Heart right ventricle (tissue), 16 donors: ENCODE results near the gene FADD. TPM values are rescaled to one million over a fixed set of nuclear protein-coding genes. Genes with fewer than 3 reads are reported as not detected.

Source experiments
- ATAC-seq, 8 donors: fragments of 200-7000 bp; cut with Tn5 transposase; one replicate each; pipeline ENCODE4 v1.9.1; 2020; ENCODE audit warnings: mild to moderate bottlenecking in 8 of 8, moderate library complexity in 8 of 8, moderate number of reproducible peaks in 1 of 8
- DNase-seq, 2 donors: peaks; one replicate each; pipeline ENCODE4 v3.0.0-alpha.2; 2020
- H3K27ac ChIP-seq, 10 donors: fragments of 200-600 bp; sonication (generic) in 2 of 10; one replicate each; pipeline versions ENCODE4 v1.5.0 to v1.8.0; 2020 to 2022; ENCODE audit warnings: mild to moderate bottlenecking in 3 of 10
- H3K27me3 ChIP-seq, 7 donors: fragments of 200-600 bp; one replicate each; pipeline ENCODE4 v1.8.0; 2021 to 2022; ENCODE audit warnings: mild to moderate bottlenecking in 2 of 7
- H3K36me3 ChIP-seq, 9 donors: fragments of 200-600 bp; sonication (generic) in 1 of 9; one replicate each; pipeline versions ENCODE4 v1.5.0 to v1.8.0; 2020 to 2022; ENCODE audit warnings: mild to moderate bottlenecking in 2 of 9
- H3K4me1 ChIP-seq, 9 donors: fragments of 200-600 bp; sonication (generic) in 1 of 9; one replicate each; pipeline versions ENCODE4 v1.5.0 to v1.8.0; 2020 to 2022; ENCODE audit warnings: mild to moderate bottlenecking in 4 of 9
- H3K4me3 ChIP-seq, 10 donors: fragments of 200-600 bp; sonication (generic) in 2 of 10; one replicate each; pipeline versions ENCODE4 v1.5.0 to v1.8.0; 2020 to 2022; ENCODE audit warnings: mild to moderate bottlenecking in 7 of 10, moderate library complexity in 2 of 10
- H3K9me3 ChIP-seq, 11 donors: fragments of 200-600 bp in 10 of 11; sonication (generic) in 2 of 11; one replicate each; pipeline versions ENCODE4 v1.5.0 to v1.8.0; 2013 to 2022; ENCODE audit warnings: mild to moderate bottlenecking in 2 of 11, control low read depth in 1 of 11, moderate library complexity in 1 of 11
- WGBS, 2 donors: extraction: QIAGEN DNeasy Blood & Tissue Kit; methylation state at CpG; one replicate each; pipeline ENCODE4 v1.1.7; 2013; ENCODE audit warnings: inconsistent platforms in 1 of 2; 5-methylcytosine and 5-hydroxymethylcytosine counted together
- intact Hi-C, 10 donors: fragments of 100-400 bp; cut with DNase I; formaldehyde crosslinking; loops; one replicate each; pipeline versions ENCODE4 v1.11.1 to v1.14.2; 2022
- polyA plus RNA-seq, 2 donors: library from polyadenylated mRNA; stranded (reverse); fragments of 200-250 nt; gene quantifications; one replicate each; pipeline ENCODE4 v1.2.3, GENCODE V29; 2013
- total RNA-seq, 10 donors: library from RNA; stranded (reverse); fragmentation: NEBNext Ultra II Directional in 3 of 10; extraction: Animal tissue kit (Norgen Biotek cat#: 25700) in 3 of 10; gene quantifications; one replicate each; pipeline versions ENCODE4 v1.2.1 to v1.2.4, GENCODE V29; 2021 to 2023
- TF ChIP-seq, protein P1 (sequence below), 9 donors: fragments of 200-600 bp; sonication (generic) in 2 of 9; IDR thresholded peaks; one replicate each; pipeline versions ENCODE4 v1.5.0 to v1.8.0; 2021 to 2022; ENCODE audit warnings: antibody characterized with exemption in 9 of 9, mild to moderate bottlenecking in 5 of 9, moderate library complexity in 1 of 9
- donor health status: Arrhythmogenic right ventricular cardiomyopathy.
- donor health status: ischemic (EF 13 %, LVEDD 7.1; RV severe dilation, severe dysfunction).
- donor health status: healthy with polysubstance abuse.
- donor health status: DM: no; HTN: yes; CAD: no.
- donor health status: DM: no; HTN: no; CAD: no.
- donor health status: ischemic (EF 25% LVEDD 6.9; RV normal size, moderate dysfunction).
- donor health status: ischemic (EF 25% LVEDD 5.7; RV mildly dilated, moderate dysfunction).
- donor health status: healthy.
- donor health status: DM: yes; HTN: yes; CAD: no.
- donor health status: Ischemic cardiomyopathy.
- donor health status: ischemic (EF 35%, LVEDD 5.7; RV mildly dilated, moderate dysfunction).
- donor health status: nonischemic (EF 11% LVEDD 7.7; RV severe dilation, severe dysfunction).
- donor health status: DM: yes; HTN: yes; CAD: no.
- donor health status: PGD.
- donor health status: ischemic (EF 29% LVEDD 5.4; RV normal size, mild dysfunction).
- donor health status: nonischemic (EF 23%, LVEDD 6.1; RV moderate dilation, normal function).

FADD gene
- total and polyA plus RNA-seq, 12 donors = 4.8 to 16.9 (median 9.0) TPM

DNA sequence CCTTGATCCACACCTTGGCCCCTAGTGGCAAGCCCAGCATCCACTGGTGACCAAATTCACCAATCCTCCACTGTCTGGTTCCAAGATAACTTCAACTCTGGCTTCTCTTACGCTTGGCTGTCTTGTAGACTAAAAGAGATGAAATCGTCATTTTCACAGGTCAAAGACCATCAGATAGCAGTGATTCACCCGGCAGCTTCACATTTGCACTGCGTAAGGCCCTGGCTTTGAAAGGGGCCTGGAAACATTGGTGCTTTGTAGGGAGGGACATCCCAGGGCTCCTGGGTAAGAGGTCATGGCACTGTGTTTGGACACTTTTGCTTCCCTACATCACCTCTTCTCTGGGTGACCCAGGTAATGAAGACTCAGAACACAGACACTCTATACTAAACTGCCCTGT is 30.1 kb upstream of the FADD start:
- no peaks in the 10 kb centered on the region for H3K27me3 ChIP-seq
- TF ChIP-seq, protein P1, sequence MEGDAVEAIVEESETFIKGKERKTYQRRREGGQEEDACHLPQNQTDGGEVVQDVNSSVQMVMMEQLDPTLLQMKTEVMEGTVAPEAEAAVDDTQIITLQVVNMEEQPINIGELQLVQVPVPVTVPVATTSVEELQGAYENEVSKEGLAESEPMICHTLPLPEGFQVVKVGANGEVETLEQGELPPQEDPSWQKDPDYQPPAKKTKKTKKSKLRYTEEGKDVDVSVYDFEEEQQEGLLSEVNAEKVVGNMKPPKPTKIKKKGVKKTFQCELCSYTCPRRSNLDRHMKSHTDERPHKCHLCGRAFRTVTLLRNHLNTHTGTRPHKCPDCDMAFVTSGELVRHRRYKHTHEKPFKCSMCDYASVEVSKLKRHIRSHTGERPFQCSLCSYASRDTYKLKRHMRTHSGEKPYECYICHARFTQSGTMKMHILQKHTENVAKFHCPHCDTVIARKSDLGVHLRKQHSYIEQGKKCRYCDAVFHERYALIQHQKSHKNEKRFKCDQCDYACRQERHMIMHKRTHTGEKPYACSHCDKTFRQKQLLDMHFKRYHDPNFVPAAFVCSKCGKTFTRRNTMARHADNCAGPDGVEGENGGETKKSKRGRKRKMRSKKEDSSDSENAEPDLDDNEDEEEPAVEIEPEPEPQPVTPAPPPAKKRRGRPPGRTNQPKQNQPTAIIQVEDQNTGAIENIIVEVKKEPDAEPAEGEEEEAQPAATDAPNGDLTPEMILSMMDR (IDR thresholded peaks at IDR 0.05) = no peak
- no peaks in the 10 kb centered on the region for H3K9me3 ChIP-seq
- DNase-seq (no peak), ATAC-seq (no peak)
- 73 to 80% methylated on average over 4 of the region's 4 CpGs for WGBS, 2 donors
- no peak overlapping the region for H3K27ac ChIP-seq
- no peak overlapping the region for H3K4me3 ChIP-seq
- H3K4me1 ChIP-seq = no peaks in the 10 kb centered on the region
- intact Hi-C loops = no loop called here
- peaks cover 0 to 53% (median 0%) of the 10 kb centered on the region in 9 donors for H3K36me3 ChIP-seq

DNA sequence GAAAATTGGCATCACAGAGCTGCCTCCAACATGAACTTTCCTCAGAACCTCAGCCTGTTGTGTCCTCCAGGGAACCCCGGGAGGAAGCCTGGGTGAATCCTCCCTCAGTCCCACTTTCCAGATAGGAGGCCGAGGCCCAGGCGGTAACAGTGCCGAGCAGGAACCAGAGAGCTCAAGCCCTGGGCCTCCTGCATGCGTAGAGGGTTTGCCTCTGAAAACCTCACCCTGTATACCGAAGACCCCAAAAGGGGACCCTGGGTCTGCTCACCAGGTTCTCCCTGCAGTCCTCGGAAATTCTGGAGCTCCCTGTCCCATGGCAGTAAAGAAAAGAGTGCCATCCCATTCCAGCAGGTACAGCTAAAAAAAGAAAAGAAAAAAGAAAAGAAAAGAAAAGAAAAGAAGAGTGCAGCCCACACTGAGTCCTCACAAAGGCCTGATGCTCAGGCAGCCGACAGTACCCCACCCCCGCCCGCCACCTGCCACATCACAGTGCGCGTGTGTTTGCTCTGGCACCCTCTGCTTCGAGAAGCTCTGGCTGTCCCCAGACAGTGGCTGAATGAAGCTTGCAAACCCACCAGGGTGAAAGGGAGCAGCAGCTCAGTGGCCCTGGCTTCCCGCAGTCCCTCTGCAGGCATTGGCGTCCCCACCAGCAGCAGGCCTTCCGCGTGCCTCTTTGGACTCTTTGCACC is 28.4 kb upstream of the FADD start:
- intact Hi-C loops = no loop called here
- 92 to 93% methylated on average over 17 of the region's 17 CpGs for WGBS, 2 donors
- no peak overlapping the region for H3K27ac ChIP-seq
- H3K4me3 ChIP-seq = no peak overlapping the region
- TF ChIP-seq, protein P1 (IDR thresholded peaks at IDR 0.05) = no peak
- H3K27me3 ChIP-seq = no peaks in the 10 kb centered on the region
- DNase-seq (no peak), ATAC-seq (no peak)
- H3K9me3 ChIP-seq = no peaks in the 10 kb centered on the region
- no peaks in the 10 kb centered on the region for H3K4me1 ChIP-seq
- peaks cover 0 to 53% (median 0%) of the 10 kb centered on the region in 9 donors for H3K36me3 ChIP-seq

DNA sequence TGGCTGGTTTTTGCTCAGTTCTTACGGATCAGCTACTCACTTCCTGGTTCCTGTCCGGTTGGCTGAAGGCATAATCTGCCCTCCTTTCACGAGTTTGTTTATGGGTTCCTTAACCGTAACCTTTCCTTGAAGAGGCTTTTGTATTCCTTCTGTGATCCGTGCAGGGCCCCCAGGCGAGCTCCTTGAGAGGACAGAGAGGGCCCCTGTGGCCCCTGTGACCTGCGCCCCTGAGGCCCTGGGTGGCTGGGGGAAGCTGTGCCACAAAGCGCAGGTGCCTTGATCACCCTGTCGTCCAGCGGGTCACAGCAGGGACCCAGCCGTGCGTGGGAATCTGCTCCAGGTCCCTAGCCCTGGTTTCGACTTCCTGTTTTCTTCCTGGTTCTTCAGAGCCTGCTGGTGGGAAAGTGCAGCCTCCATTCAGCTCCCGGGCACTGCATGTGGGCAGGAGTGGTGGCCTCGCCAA is 27.8 kb upstream of the FADD start:
- peaks cover 0 to 47% (median 0%) of the 10 kb centered on the region in 9 donors for H3K36me3 ChIP-seq
- H3K4me3 ChIP-seq = no peak overlapping the region
- no peaks in the 10 kb centered on the region for H3K27me3 ChIP-seq
- H3K9me3 ChIP-seq = no peaks in the 10 kb centered on the region
- DNase-seq (no peak), ATAC-seq (no peak)
- 73 to 74% methylated on average over 15 of the region's 15 CpGs for WGBS, 2 donors
- TF ChIP-seq, protein P1 (IDR thresholded peaks at IDR 0.05) = no peak
- H3K4me1 ChIP-seq = no peaks in the 10 kb centered on the region
- intact Hi-C loops = no loop called here
- no peak overlapping the region for H3K27ac ChIP-seq

DNA sequence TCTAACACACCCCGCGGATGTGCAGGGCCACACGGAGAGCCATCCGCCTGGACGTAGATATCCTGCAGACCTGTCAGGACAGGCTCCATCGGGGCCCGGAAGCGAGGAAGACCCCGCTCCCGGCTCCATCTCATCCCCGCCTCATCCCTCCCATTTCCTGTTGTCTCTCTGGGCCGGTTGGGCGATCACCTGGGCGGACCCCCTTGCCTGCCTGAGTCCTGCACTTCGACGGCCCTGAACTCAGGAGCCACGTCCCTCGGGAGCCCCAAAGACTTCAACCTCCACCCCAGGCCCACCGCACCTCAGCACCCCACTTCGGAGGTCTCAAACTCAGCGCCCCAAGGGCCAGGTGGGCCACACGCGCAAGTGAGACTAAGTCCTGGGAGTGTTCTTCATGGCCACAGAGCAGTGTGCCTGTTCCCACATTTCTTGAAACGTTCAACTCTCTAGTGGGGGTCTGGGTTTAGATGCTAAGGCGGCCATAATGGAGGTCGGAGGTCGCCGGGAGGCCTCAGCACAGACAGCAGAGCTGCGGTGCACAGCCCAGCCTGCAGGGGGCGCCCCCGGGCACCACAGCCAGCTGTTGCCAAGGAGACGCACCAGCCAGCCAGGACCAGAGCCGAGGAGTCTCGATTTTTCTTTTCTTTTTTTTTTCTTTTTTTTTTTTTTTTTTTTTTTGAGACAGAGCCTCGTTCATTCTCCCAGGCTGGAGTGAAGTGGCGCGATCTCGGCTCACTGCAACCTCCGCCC is 26.0 kb upstream of the FADD start:
- H3K4me1 ChIP-seq = no peaks in the 10 kb centered on the region
- ATAC-seq (peak in 1 of 8 donors; percentile 36), DNase-seq (no peak)
- no peak overlapping the region for H3K27ac ChIP-seq
- no peak overlapping the region for H3K4me3 ChIP-seq
- peaks cover 0 to 43% (median 0%) of the 10 kb centered on the region in 9 donors for H3K36me3 ChIP-seq
- TF ChIP-seq, protein P1 (IDR thresholded peaks at IDR 0.05) = peak in 8 of 9 donors; percentile 22 to 63 (median 45)
- 86 to 88% methylated on average over 38 to 39 of the region's 39 CpGs for WGBS, 2 donors
- no peaks in the 10 kb centered on the region for H3K9me3 ChIP-seq
- intact Hi-C loops = no loop called here
- H3K27me3 ChIP-seq = peaks cover 0 to 4% (median 0%) of the 10 kb centered on the region in 7 donors
